ENCODE measurements around the gene BABAM2.

The BABAM2 gene

GRCh38 chr2:28084564-28084963, 194.0 kb downstream of the BABAM2 start:
- Histone ChIP-seq H3K9ac (ENCODE audit: low read length) (no peak overlapping the region), H3K27me3 (ENCODE audit: control insufficient read depth, insufficient read depth, low read length) (no peaks in the 10 kb centered on the region), H3K36me3 (ENCODE audit: control insufficient read depth, insufficient read depth, low read length) (no peaks in the 10 kb centered on the region), H3K4me3 (ENCODE audit: low read length) (no peak overlapping the region), H3K27ac (ENCODE audit: low read depth, low read length) (no peak overlapping the region), H3K4me1 (ENCODE audit: control insufficient read depth, insufficient read depth, low read length) (peaks cover 19% of the 10 kb centered on the region)

GRCh38 chr2:28085201-28085600, 194.7 kb downstream of the BABAM2 start:
- no peaks in the 10 kb centered on the region for H3K36me3 ChIP-seq (ENCODE audit: control insufficient read depth, insufficient read depth, low read length)
- no peak overlapping the region for H3K27ac ChIP-seq (ENCODE audit: low read depth, low read length)
- no peaks in the 10 kb centered on the region for H3K27me3 ChIP-seq (ENCODE audit: control insufficient read depth, insufficient read depth, low read length)
- no peak overlapping the region for H3K9ac ChIP-seq (ENCODE audit: low read length)
- no peak overlapping the region for H3K4me3 ChIP-seq (ENCODE audit: low read length)
- H3K4me1 ChIP-seq (ENCODE audit: control insufficient read depth, insufficient read depth, low read length): peaks cover 19% of the 10 kb centered on the region

- Histone ChIP-seq H3K4me3 (ENCODE audit: low read length) (no peak overlapping the region), H3K4me1 (ENCODE audit: control insufficient read depth, insufficient read depth, low read length) (peaks cover 8% of the 10 kb centered on the region), H3K27ac (ENCODE audit: low read depth, low read length) (no peak overlapping the region), H3K27me3 (ENCODE audit: control insufficient read depth, insufficient read depth, low read length) (no peaks in the 10 kb centered on the region), H3K9ac (ENCODE audit: low read length) (no peak overlapping the region), H3K36me3 (ENCODE audit: control insufficient read depth, insufficient read depth, low read length) (no peaks in the 10 kb centered on the region)
Measured at GRCh38 chr2:28086611-28087010, 196.1 kb downstream of the BABAM2 start.

GRCh38 chr2:28088970-28089369, 198.4 kb downstream of the BABAM2 start:
- no peaks in the 10 kb centered on the region for H3K36me3 ChIP-seq (ENCODE audit: control insufficient read depth, insufficient read depth, low read length)
- H3K27ac ChIP-seq (ENCODE audit: low read depth, low read length): no peak overlapping the region
- H3K4me1 ChIP-seq (ENCODE audit: control insufficient read depth, insufficient read depth, low read length): peaks cover 8% of the 10 kb centered on the region
- no peaks in the 10 kb centered on the region for H3K27me3 ChIP-seq (ENCODE audit: control insufficient read depth, insufficient read depth, low read length)
- H3K4me3 ChIP-seq (ENCODE audit: low read length): no peak overlapping the region
- H3K9ac ChIP-seq (ENCODE audit: low read length): no peak overlapping the region

GRCh38 chr2:28089486-28089885, 199.0 kb downstream of the BABAM2 start:
- no peaks in the 10 kb centered on the region for H3K36me3 ChIP-seq (ENCODE audit: control insufficient read depth, insufficient read depth, low read length)
- H3K4me1 ChIP-seq (ENCODE audit: control insufficient read depth, insufficient read depth, low read length): peaks cover 6% of the 10 kb centered on the region
- H3K27me3 ChIP-seq (ENCODE audit: control insufficient read depth, insufficient read depth, low read length): no peaks in the 10 kb centered on the region
- H3K4me3 ChIP-seq (ENCODE audit: low read length): no peak overlapping the region
- H3K27ac ChIP-seq (ENCODE audit: low read depth, low read length): no peak overlapping the region
- no peak overlapping the region for H3K9ac ChIP-seq (ENCODE audit: low read length)

GRCh38 chr2:28093308-28093707, 202.8 kb downstream of the BABAM2 start:
- Histone ChIP-seq H3K9ac (ENCODE audit: low read length) (no peak overlapping the region), H3K27ac (ENCODE audit: low read depth, low read length) (no peak overlapping the region), H3K36me3 (ENCODE audit: control insufficient read depth, insufficient read depth, low read length) (no peaks in the 10 kb centered on the region), H3K27me3 (ENCODE audit: control insufficient read depth, insufficient read depth, low read length) (no peaks in the 10 kb centered on the region), H3K4me3 (ENCODE audit: low read length) (no peak overlapping the region), H3K4me1 (ENCODE audit: control insufficient read depth, insufficient read depth, low read length) (no peaks in the 10 kb centered on the region)

- no peak overlapping the region for H3K9ac ChIP-seq (ENCODE audit: low read length)
Measured at GRCh38 chr2:28093768-28094167, 203.2 kb downstream of the BABAM2 start.

GRCh38 chr2:28094739-28095138, 204.2 kb downstream of the BABAM2 start:
- Histone ChIP-seq H3K9ac (ENCODE audit: low read length) (no peak overlapping the region), H3K27ac (ENCODE audit: low read depth, low read length) (no peak overlapping the region), H3K4me3 (ENCODE audit: low read length) (no peak overlapping the region), H3K27me3 (ENCODE audit: control insufficient read depth, insufficient read depth, low read length) (no peaks in the 10 kb centered on the region), H3K36me3 (ENCODE audit: control insufficient read depth, insufficient read depth, low read length) (no peaks in the 10 kb centered on the region), H3K4me1 (ENCODE audit: control insufficient read depth, insufficient read depth, low read length) (no peaks in the 10 kb centered on the region)

More at GRCh38 chr2:28093768-28094167, 203.2 kb downstream of the BABAM2 start:
- H3K36me3 ChIP-seq (ENCODE audit: control insufficient read depth, insufficient read depth, low read length): no peaks in the 10 kb centered on the region
- no peaks in the 10 kb centered on the region for H3K4me1 ChIP-seq (ENCODE audit: control insufficient read depth, insufficient read depth, low read length)
- H3K27ac ChIP-seq (ENCODE audit: low read depth, low read length): no peak overlapping the region
- no peaks in the 10 kb centered on the region for H3K27me3 ChIP-seq (ENCODE audit: control insufficient read depth, insufficient read depth, low read length)
- H3K4me3 ChIP-seq (ENCODE audit: low read length): no peak overlapping the region

GRCh38 chr2:28095622-28096021, 205.1 kb downstream of the BABAM2 start:
- no peaks in the 10 kb centered on the region for H3K4me1 ChIP-seq (ENCODE audit: control insufficient read depth, insufficient read depth, low read length)
- H3K27me3 ChIP-seq (ENCODE audit: control insufficient read depth, insufficient read depth, low read length): no peaks in the 10 kb centered on the region
- H3K9ac ChIP-seq (ENCODE audit: low read length): no peak overlapping the region
- no peak overlapping the region for H3K4me3 ChIP-seq (ENCODE audit: low read length)
- no peaks in the 10 kb centered on the region for H3K36me3 ChIP-seq (ENCODE audit: control insufficient read depth, insufficient read depth, low read length)
- no peak overlapping the region for H3K27ac ChIP-seq (ENCODE audit: low read depth, low read length)

GRCh38 chr2:28096421-28096820, 205.9 kb downstream of the BABAM2 start:
- Histone ChIP-seq H3K36me3 (ENCODE audit: control insufficient read depth, insufficient read depth, low read length) (no peaks in the 10 kb centered on the region), H3K4me1 (ENCODE audit: control insufficient read depth, insufficient read depth, low read length) (no peaks in the 10 kb centered on the region), H3K4me3 (ENCODE audit: low read length) (no peak overlapping the region), H3K9ac (ENCODE audit: low read length) (no peak overlapping the region), H3K27ac (ENCODE audit: low read depth, low read length) (no peak overlapping the region), H3K27me3 (ENCODE audit: control insufficient read depth, insufficient read depth, low read length) (no peaks in the 10 kb centered on the region)

GRCh38 chr2:28098501-28099225, 208.1 kb downstream of the BABAM2 start:
- Histone ChIP-seq H3K9ac (ENCODE audit: low read length) (no peak overlapping the region), H3K4me1 (ENCODE audit: control insufficient read depth, insufficient read depth, low read length) (no peaks in the 10 kb centered on the region), H3K27me3 (ENCODE audit: control insufficient read depth, insufficient read depth, low read length) (no peaks in the 10 kb centered on the region), H3K36me3 (ENCODE audit: control insufficient read depth, insufficient read depth, low read length) (no peaks in the 10 kb centered on the region), H3K27ac (ENCODE audit: low read depth, low read length) (no peak overlapping the region), H3K4me3 (ENCODE audit: low read length) (no peak overlapping the region)

GRCh38 chr2:28101123-28101522, 210.6 kb downstream of the BABAM2 start:
- Histone ChIP-seq H3K4me3 (ENCODE audit: low read length) (no peak overlapping the region), H3K36me3 (ENCODE audit: control insufficient read depth, insufficient read depth, low read length) (no peaks in the 10 kb centered on the region), H3K27ac (ENCODE audit: low read depth, low read length) (no peak overlapping the region), H3K4me1 (ENCODE audit: control insufficient read depth, insufficient read depth, low read length) (no peaks in the 10 kb centered on the region), H3K9ac (ENCODE audit: low read length) (no peak overlapping the region), H3K27me3 (ENCODE audit: control insufficient read depth, insufficient read depth, low read length) (no peaks in the 10 kb centered on the region)

- no peak overlapping the region for H3K4me3 ChIP-seq (ENCODE audit: low read length)
- H3K9ac ChIP-seq (ENCODE audit: low read length): no peak overlapping the region
- peak overlapping the region; percentile 21 for H3K27ac ChIP-seq (ENCODE audit: low read depth, low read length)
- H3K27me3 ChIP-seq (ENCODE audit: control insufficient read depth, insufficient read depth, low read length): no peaks in the 10 kb centered on the region
- no peaks in the 10 kb centered on the region for H3K4me1 ChIP-seq (ENCODE audit: control insufficient read depth, insufficient read depth, low read length)
- H3K36me3 ChIP-seq (ENCODE audit: control insufficient read depth, insufficient read depth, low read length): no peaks in the 10 kb centered on the region
Measured at GRCh38 chr2:28101892-28102291, 211.4 kb downstream of the BABAM2 start.
